ENCODE data around the gene CCDC194.

Gene CCDC194

DNA sequence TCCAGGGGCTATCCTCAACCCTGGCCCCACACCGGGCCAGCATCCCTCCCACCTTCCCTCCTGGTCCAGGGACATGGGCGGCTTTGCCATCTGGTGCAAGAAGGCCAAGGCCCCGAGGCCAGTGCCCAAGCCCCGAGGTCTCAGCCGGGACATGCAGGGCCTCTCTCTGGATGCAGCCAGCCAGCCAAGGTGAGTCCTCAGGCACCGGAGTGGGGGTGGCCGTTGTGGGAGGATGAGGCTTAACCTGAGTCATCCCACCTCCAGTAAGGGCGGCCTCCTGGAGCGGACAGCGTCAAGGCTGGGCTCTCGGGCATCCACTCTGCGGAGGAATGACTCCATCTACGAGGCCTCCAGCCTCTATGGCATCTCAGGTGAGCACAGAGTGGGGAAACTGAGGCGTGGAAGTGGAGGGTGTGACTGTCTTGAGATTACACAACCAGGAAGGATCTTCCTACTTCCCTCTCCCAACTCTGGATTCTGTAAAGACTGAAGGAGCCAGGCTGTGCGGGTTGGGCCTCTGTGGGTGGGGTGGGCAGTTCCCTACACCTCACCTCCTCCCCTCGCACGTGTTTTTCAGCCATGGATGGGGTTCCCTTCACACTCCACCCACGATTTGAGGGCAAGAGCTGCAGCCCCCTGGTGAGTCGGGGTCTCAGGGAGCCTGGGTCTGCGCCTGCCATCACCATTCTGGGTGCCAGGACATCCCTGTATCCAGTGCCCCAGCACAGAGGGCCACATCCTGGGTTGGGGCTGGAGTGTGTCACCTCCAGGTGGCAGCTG is 29.6 kb upstream of the CCDC194 start:
- Histone ChIP-seq H2BK5ac (ENCODE audit: low read depth, low read length, poor library complexity, severe bottlenecking) (no peak overlapping the region), H3K9ac (ENCODE audit: low read length) (no peak overlapping the region), H3K4me2 (ENCODE audit: low read length, poor library complexity, severe bottlenecking) (no peak overlapping the region), H2AK5ac (ENCODE audit: low read length, severe bottlenecking) (no peak overlapping the region), H3K79me1 (replicated peaks; ENCODE audit: low read length, poor library complexity, severe bottlenecking) (peaks cover 11% of the 10 kb centered on the region), H3K9me3 (ENCODE audit: control insufficient read depth, low read length) (no peaks in the 10 kb centered on the region), H3K4ac (ENCODE audit: low read depth in 1 of 2, low read length in 2 of 2) (no peak overlapping the region), H3K36me3 (ENCODE audit: control insufficient read depth in 1 of 2, insufficient read depth in 2 of 2, low read depth in 1 of 2, low read length in 2 of 2) (peaks cover 16 to 23% of the 10 kb centered on the region in 2 experiments), H2BK12ac (ENCODE audit: low read length in 2 of 2) (no peak overlapping the region), H3K27ac (ENCODE audit: low read length, poor library complexity, severe bottlenecking) (no peak overlapping the region), H4K8ac (ENCODE audit: low read length) (no peak overlapping the region), H2AFZ (ENCODE audit: low read depth, low read length) (no peak overlapping the region), H3K18ac (ENCODE audit: low read depth in 1 of 2, low read length in 2 of 2) (no peak overlapping the region), H3K23ac (ENCODE audit: low read length in 2 of 2) (no peak overlapping the region), H3K14ac (ENCODE audit: low read length in 2 of 2) (no peak overlapping the region), H3K4me3 (ENCODE audit: insufficient read depth in 1 of 2, low read depth in 1 of 2, low read length in 2 of 2) (no peak overlapping the region), H2BK15ac (ENCODE audit: low read depth, poor library complexity, severe bottlenecking) (no peak overlapping the region), H2BK120ac (ENCODE audit: low read depth, low read length) (no peak overlapping the region), H4K91ac (ENCODE audit: low read length) (no peak overlapping the region), H3K27me3 (ENCODE audit: control insufficient read depth in 1 of 2, insufficient read depth in 1 of 2, low read length in 2 of 2) (no peaks in the 10 kb centered on the region), H3K4me1 (ENCODE audit: control insufficient read depth, insufficient read depth, low read depth, low read length) (peaks cover 16% of the 10 kb centered on the region)
- DNase-seq, result no peak
- 95% methylated on average over 19 of the region's 20 CpGs for WGBS

DNA sequence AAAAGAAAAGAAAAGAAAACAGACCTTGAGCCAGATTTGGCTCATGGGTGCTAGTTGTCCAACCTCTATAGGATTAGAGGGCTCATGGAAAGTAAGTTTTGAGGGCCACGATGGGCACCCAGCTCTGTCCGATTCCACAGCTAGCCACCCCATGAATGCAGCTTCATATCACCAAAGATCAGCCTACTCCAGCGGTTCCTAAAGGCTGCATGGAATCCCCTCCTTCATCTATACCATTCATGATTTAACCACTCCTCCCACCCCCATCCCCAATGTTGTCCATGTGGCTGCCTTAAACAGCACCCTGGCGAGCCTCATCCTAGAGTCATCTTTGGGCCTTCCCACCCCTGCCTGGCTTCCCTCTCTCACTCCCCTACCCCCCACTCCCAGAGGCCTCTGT is 27.9 kb upstream of the CCDC194 start:
- H3K14ac ChIP-seq (ENCODE audit: low read length in 2 of 2), result no peak overlapping the region
- no peak overlapping the region for H3K4me3 ChIP-seq (ENCODE audit: insufficient read depth in 1 of 2, low read depth in 1 of 2, low read length in 2 of 2)
- H3K9ac ChIP-seq (ENCODE audit: low read length), result no peak overlapping the region
- no peak overlapping the region for H3K23ac ChIP-seq (ENCODE audit: low read length in 2 of 2)
- no peak overlapping the region for H3K4me2 ChIP-seq (ENCODE audit: low read length, poor library complexity, severe bottlenecking)
- peaks cover 11% of the 10 kb centered on the region for H3K79me1 ChIP-seq (replicated peaks; ENCODE audit: low read length, poor library complexity, severe bottlenecking)
- H4K91ac ChIP-seq (ENCODE audit: low read length), result no peak overlapping the region
- peaks cover 16 to 23% of the 10 kb centered on the region in 2 experiments for H3K36me3 ChIP-seq (ENCODE audit: control insufficient read depth in 1 of 2, insufficient read depth in 2 of 2, low read depth in 1 of 2, low read length in 2 of 2)
- no peaks in the 10 kb centered on the region for H3K9me3 ChIP-seq (ENCODE audit: control insufficient read depth, low read length)
- H3K27ac ChIP-seq (ENCODE audit: low read length, poor library complexity, severe bottlenecking), result no peak overlapping the region
- H2BK120ac ChIP-seq (ENCODE audit: low read depth, low read length), result no peak overlapping the region
- no peak overlapping the region for H3K4ac ChIP-seq (ENCODE audit: low read depth in 1 of 2, low read length in 2 of 2)
- no peaks in the 10 kb centered on the region for H3K27me3 ChIP-seq (ENCODE audit: control insufficient read depth in 1 of 2, insufficient read depth in 1 of 2, low read length in 2 of 2)
- no peak overlapping the region for H2BK12ac ChIP-seq (ENCODE audit: low read length in 2 of 2)
- WGBS, result 98% methylated on average over 4 of the region's 4 CpGs
- no peak overlapping the region for H3K18ac ChIP-seq (ENCODE audit: low read depth in 1 of 2, low read length in 2 of 2)
- no peak overlapping the region for H2BK15ac ChIP-seq (ENCODE audit: low read depth, poor library complexity, severe bottlenecking)
- H3K4me1 ChIP-seq (ENCODE audit: control insufficient read depth, insufficient read depth, low read depth, low read length), result peaks cover 16% of the 10 kb centered on the region
- no peak for DNase-seq
- H2AK5ac ChIP-seq (ENCODE audit: low read length, severe bottlenecking), result no peak overlapping the region
- no peak overlapping the region for H4K8ac ChIP-seq (ENCODE audit: low read length)
- no peak overlapping the region for H2BK5ac ChIP-seq (ENCODE audit: low read depth, low read length, poor library complexity, severe bottlenecking)
- H2AFZ ChIP-seq (ENCODE audit: low read depth, low read length), result no peak overlapping the region

DNA sequence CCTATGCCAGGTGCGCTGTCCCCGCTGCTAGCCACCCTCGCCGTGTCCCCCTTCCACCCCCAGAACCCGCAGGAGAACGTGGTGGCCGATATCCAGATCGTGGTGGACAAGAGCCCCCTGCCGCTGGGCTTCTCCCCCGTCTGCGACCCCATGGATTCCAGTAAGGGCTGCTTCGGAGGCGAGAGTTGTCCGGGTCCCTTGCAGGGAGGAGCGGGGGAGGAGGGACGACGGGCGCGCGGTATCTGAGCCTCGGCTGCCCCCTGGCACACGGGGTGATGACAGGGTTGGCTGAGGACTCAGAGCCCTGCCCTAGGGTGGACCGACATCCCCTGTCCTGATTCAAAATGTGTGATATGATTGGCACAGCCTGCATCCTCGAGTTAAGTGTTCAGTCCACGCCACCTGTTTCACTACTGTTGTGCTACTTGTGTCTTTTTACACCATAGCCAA is 26.5 kb upstream of the CCDC194 start:
- Histone ChIP-seq H3K18ac (ENCODE audit: low read depth in 1 of 2, low read length in 2 of 2) (peak overlapping the region; percentile 79 to 90), H3K79me1 (replicated peaks; ENCODE audit: low read length, poor library complexity, severe bottlenecking) (peaks cover 11% of the 10 kb centered on the region), H3K4ac (ENCODE audit: low read depth in 1 of 2, low read length in 2 of 2) (peak overlapping the region; percentile 88 to 91), H2BK120ac (ENCODE audit: low read depth, low read length) (peak overlapping the region; percentile 97), H3K27me3 (ENCODE audit: control insufficient read depth in 1 of 2, insufficient read depth in 1 of 2, low read length in 2 of 2) (peaks cover 0 to 8% of the 10 kb centered on the region in 2 experiments), H4K91ac (ENCODE audit: low read length) (peak overlapping the region; percentile 97), H3K4me3 (ENCODE audit: insufficient read depth in 1 of 2, low read depth in 1 of 2, low read length in 2 of 2) (peak overlapping the region; percentile 97 to 98), H3K4me2 (ENCODE audit: low read length, poor library complexity, severe bottlenecking) (peak overlapping the region; percentile 80), H3K9me3 (ENCODE audit: control insufficient read depth, low read length) (no peaks in the 10 kb centered on the region), H3K36me3 (ENCODE audit: control insufficient read depth in 1 of 2, insufficient read depth in 2 of 2, low read depth in 1 of 2, low read length in 2 of 2) (peaks cover 16 to 23% of the 10 kb centered on the region in 2 experiments), H2AFZ (ENCODE audit: low read depth, low read length) (peak overlapping the region; percentile 99), H3K9ac (ENCODE audit: low read length) (peak overlapping the region; percentile 87), H2BK12ac (ENCODE audit: low read length in 2 of 2) (peak overlapping the region; percentile 44 to 84), H2BK5ac (ENCODE audit: low read depth, low read length, poor library complexity, severe bottlenecking) (no peak overlapping the region), H3K4me1 (ENCODE audit: control insufficient read depth, insufficient read depth, low read depth, low read length) (peaks cover 16% of the 10 kb centered on the region), H3K14ac (ENCODE audit: low read length in 2 of 2) (peak overlapping the region in 1 of 2 experiments; percentile 96), H2AK5ac (ENCODE audit: low read length, severe bottlenecking) (no peak overlapping the region), H3K23ac (ENCODE audit: low read length in 2 of 2) (peak overlapping the region in 1 of 2 experiments; percentile 85), H3K27ac (ENCODE audit: low read length, poor library complexity, severe bottlenecking) (no peak overlapping the region), H4K8ac (ENCODE audit: low read length) (peak overlapping the region; percentile 77), H2BK15ac (ENCODE audit: low read depth, poor library complexity, severe bottlenecking) (no peak overlapping the region)
- 28% methylated on average over 25 of the region's 25 CpGs for whole genome bisulfite sequencing
- DNase-seq, result peak; percentile 41

DNA sequence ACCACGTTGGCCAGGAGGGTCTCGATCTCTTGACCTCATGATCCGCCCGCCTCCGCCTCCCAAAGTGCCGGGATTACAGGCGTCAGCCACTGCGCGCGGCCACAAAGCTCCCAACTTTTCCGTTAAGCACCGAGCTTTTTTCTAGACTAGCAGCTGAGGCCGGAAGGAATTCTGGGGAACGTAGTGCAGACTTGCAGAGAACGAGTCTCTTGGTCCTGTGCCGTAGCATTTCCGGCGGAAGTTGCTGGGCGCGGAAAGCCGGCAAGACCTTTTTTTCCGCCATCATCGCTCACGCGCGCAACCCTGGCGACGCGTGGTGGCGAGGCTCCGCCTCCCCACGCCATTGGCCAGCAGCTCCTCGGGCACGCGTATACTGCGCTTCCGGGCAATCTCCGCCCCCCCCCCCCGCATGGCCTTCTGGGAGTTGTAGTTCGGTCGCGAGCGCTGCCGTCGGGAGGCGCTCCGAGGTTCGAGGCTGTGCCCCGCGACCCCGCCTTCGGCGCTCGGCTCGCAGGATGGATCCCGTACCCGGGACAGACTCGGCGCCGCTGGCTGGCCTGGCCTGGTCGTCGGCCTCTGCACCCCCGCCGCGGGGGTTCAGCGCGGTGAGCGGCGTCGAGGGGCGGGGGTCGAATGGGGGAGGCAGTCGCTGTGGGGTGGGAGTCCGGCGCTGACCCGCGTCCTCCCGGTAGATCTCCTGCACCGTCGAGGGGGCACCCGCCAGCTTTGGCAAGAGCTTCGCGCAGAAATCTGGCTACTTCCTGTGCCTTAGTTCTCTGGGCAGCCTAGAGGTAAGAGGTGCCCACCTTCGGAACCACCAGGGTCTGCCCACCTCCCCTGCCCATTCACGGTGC is 25.9 kb upstream of the CCDC194 start, which contains the start of gene MVB12A:
TSS of gene MVB12A (plus strand) at position 427 of the 854 bp plus-strand sequence. CDS start at position 516, 89 bp downstream.
- peaks cover 16 to 23% of the 10 kb centered on the region in 2 experiments for H3K36me3 ChIP-seq (ENCODE audit: control insufficient read depth in 1 of 2, insufficient read depth in 2 of 2, low read depth in 1 of 2, low read length in 2 of 2)

More for the DNA sequence above, 25.9 kb upstream of the CCDC194 start, which contains the start of gene MVB12A:
- H3K27me3 ChIP-seq (ENCODE audit: control insufficient read depth in 1 of 2, insufficient read depth in 1 of 2, low read length in 2 of 2), result peaks cover 4 to 14% of the 10 kb centered on the region in 2 experiments
- H2BK12ac ChIP-seq (ENCODE audit: low read length in 2 of 2), result peak within 1 kb of the TSS; percentile 44 to 84
- H3K23ac ChIP-seq (ENCODE audit: low read length in 2 of 2), result peak within 1 kb of the TSS in 1 of 2 experiments; percentile 85
- peak within 1 kb of the TSS; percentile 90 to 95 for H3K18ac ChIP-seq (ENCODE audit: low read depth in 1 of 2, low read length in 2 of 2)
- H3K14ac ChIP-seq (ENCODE audit: low read length in 2 of 2), result peak within 1 kb of the TSS; percentile 57 to 96
- peaks cover 12% of the 10 kb centered on the region for H3K4me1 ChIP-seq (ENCODE audit: control insufficient read depth, insufficient read depth, low read depth, low read length)
- peak within 1 kb of the TSS; percentile 81 for H4K8ac ChIP-seq (ENCODE audit: low read length)
- H2BK15ac ChIP-seq (ENCODE audit: low read depth, poor library complexity, severe bottlenecking), result peak within 1 kb of the TSS; percentile 63
- no peaks in the 10 kb centered on the region for H3K9me3 ChIP-seq (ENCODE audit: control insufficient read depth, low read length)
- H2BK5ac ChIP-seq (ENCODE audit: low read depth, low read length, poor library complexity, severe bottlenecking), result no peak within 1 kb of the TSS
- peak within 1 kb of the TSS; percentile 97 for H2BK120ac ChIP-seq (ENCODE audit: low read depth, low read length)
- peak within 1 kb of the TSS; percentile 89 for H3K9ac ChIP-seq (ENCODE audit: low read length)
- peaks cover 11% of the 10 kb centered on the region for H3K79me1 ChIP-seq (replicated peaks; ENCODE audit: low read length, poor library complexity, severe bottlenecking)
- H2AK5ac ChIP-seq (ENCODE audit: low read length, severe bottlenecking), result peak within 1 kb of the TSS; percentile 98
- H2AFZ ChIP-seq (ENCODE audit: low read depth, low read length), result peak within 1 kb of the TSS; percentile 99
- peak within 1 kb of the TSS; percentile 88 to 99 for H3K4ac ChIP-seq (ENCODE audit: low read depth in 1 of 2, low read length in 2 of 2)
- peak within 1 kb of the TSS; percentile 97 to 98 for H3K4me3 ChIP-seq (ENCODE audit: insufficient read depth in 1 of 2, low read depth in 1 of 2, low read length in 2 of 2)
- DNase-seq, result peak; percentile 99
- H3K4me2 ChIP-seq (ENCODE audit: low read length, poor library complexity, severe bottlenecking), result peak within 1 kb of the TSS; percentile 80
- peak within 1 kb of the TSS; percentile 59 for H3K27ac ChIP-seq (ENCODE audit: low read length, poor library complexity, severe bottlenecking)
- 2% methylated on average over 53 of the region's 85 CpGs for WGBS
- peak within 1 kb of the TSS; percentile 97 for H4K91ac ChIP-seq (ENCODE audit: low read length)
